Ovary (tissue), 3 donors: ENCODE data around the gene CHMP4A.

Experiments
- CTCF ChIP-seq, 3 donors: fragments of 450-650 bp in 2 of 3; fragments of 200-600 bp in 1 of 3; IDR thresholded peaks; one replicate each; pipeline versions ENCODE4 v1.5.1 to v1.8.0; 2016 to 2022; ENCODE audit warnings: antibody characterized with exemption in 3 of 3, mild to moderate bottlenecking in 1 of 3
- EP300 ChIP-seq: sonication (generic); formaldehyde crosslinking; IDR thresholded peaks from one replicate; pipeline ENCODE4 v1.6.1; 2017; ENCODE audit warnings: antibody characterized with exemption
- POLR2A ChIP-seq: fragments of 450-650 bp; IDR thresholded peaks from one replicate; pipeline ENCODE4 v1.6.1; 2017; ENCODE audit warnings: antibody characterized with exemption, mild to moderate bottlenecking, moderate library complexity
- donor health status: DM: no; HTN: no; CAD: no.

GRCh38 chr14:24159777-24160498 lies 53.4 kb downstream of the CHMP4A start:
- TF ChIP-seq CTCF (IDR thresholded peaks at IDR 0.05) (no peak), POLR2A (no peak), EP300 (no peak)
